HEK293T (cell line): ENCODE data around the gene SLC35B1.
A peak's percentile ranks its signal among the peaks of the same experiment; 100 is the strongest.

Source experiments
- CTCF ChIA-PET: fragments of 350-600 bp; formaldehyde crosslinking; extraction: SDS; loops from one replicate; lab custom pipeline; 2021; ENCODE audit warnings: antibody characterized with exemption, inconsistent platforms; lab: Yijun Ruan, JAX
- POLR2A ChIA-PET: fragments of 350-600 bp; formaldehyde crosslinking; extraction: SDS; loops from one replicate; lab custom pipeline; 2020; ENCODE audit warnings: antibody characterized with exemption, inconsistent platforms; lab: Yijun Ruan, JAX
- DNase-seq: peaks from one replicate; pipeline ENCODE4 v3.0.0; 2012; ENCODE audit warnings: mixed read lengths; ENCODE audit errors: extremely low spot score
- ARNT ChIP-seq: fragments of 450-650 bp; IDR thresholded peaks from 2 replicates; pipeline ENCODE4 v1.6.1; 2017; ENCODE audit warnings: mild to moderate bottlenecking
- BHLHE40 ChIP-seq: fragments of 450-650 bp; IDR thresholded peaks from 2 replicates; pipeline ENCODE4 v1.6.1; 2016; ENCODE audit warnings: mild to moderate bottlenecking, moderate library complexity, borderline replicate concordance
- CTBP1 ChIP-seq: fragments of 450-650 bp; IDR thresholded peaks from 2 replicates; pipeline ENCODE4 v1.6.1; 2016; ENCODE audit warnings: borderline replicate concordance
- ELF4 ChIP-seq: fragments of 450-650 bp; IDR thresholded peaks from 2 replicates; pipeline ENCODE4 v1.6.1; 2017; ENCODE audit warnings: antibody characterized with exemption
- FOXA1 ChIP-seq: fragments of 450-650 bp; IDR thresholded peaks from 2 replicates; pipeline ENCODE4 v1.6.1; 2016; ENCODE audit warnings: mild to moderate bottlenecking
- FOXK2 ChIP-seq: fragments of 450-650 bp; IDR thresholded peaks from 2 replicates; pipeline ENCODE4 v1.6.1; 2016; ENCODE audit warnings: mild to moderate bottlenecking
- FOXM1 ChIP-seq: fragments of 450-650 bp; IDR thresholded peaks from 2 replicates; pipeline ENCODE4 v1.6.1; 2017; ENCODE audit warnings: mild to moderate bottlenecking, borderline replicate concordance
- HDGF ChIP-seq: fragments of 450-650 bp; IDR thresholded peaks from 2 replicates; pipeline ENCODE4 v1.6.1; 2017; ENCODE audit warnings: antibody characterized with exemption, borderline replicate concordance
- L3MBTL2 ChIP-seq: fragments of 450-650 bp; conservative IDR thresholded peaks from 2 replicates; pipeline ENCODE4 v1.6.1; 2016; ENCODE audit warnings: mild to moderate bottlenecking
- LEF1 ChIP-seq: fragments of 450-650 bp; IDR thresholded peaks from 2 replicates; pipeline ENCODE4 v1.6.1; 2017; ENCODE audit warnings: mild to moderate bottlenecking, borderline replicate concordance
- NFRKB ChIP-seq: fragments of 450-650 bp; IDR thresholded peaks from 2 replicates; pipeline ENCODE4 v1.6.1; 2016; ENCODE audit warnings: mild to moderate bottlenecking, moderate library complexity
- PKNOX1 ChIP-seq: fragments of 450-650 bp; IDR thresholded peaks from 2 replicates; pipeline ENCODE4 v1.6.1; 2016
- SP1 ChIP-seq: fragments of 450-650 bp; IDR thresholded peaks from 2 replicates; pipeline ENCODE4 v1.6.1; 2017
- SUZ12 ChIP-seq: fragments of 450-650 bp; IDR thresholded peaks from 2 replicates; pipeline ENCODE4 v1.6.1; 2016; ENCODE audit warnings: mild to moderate bottlenecking
- TARDBP ChIP-seq: fragments of 450-650 bp; IDR thresholded peaks from 2 replicates; pipeline ENCODE4 v1.6.1; 2016
- ZNF384 ChIP-seq: fragments of 450-650 bp; IDR thresholded peaks from 2 replicates; pipeline ENCODE4 v1.6.1; 2016

Gene SLC35B1

DNA sequence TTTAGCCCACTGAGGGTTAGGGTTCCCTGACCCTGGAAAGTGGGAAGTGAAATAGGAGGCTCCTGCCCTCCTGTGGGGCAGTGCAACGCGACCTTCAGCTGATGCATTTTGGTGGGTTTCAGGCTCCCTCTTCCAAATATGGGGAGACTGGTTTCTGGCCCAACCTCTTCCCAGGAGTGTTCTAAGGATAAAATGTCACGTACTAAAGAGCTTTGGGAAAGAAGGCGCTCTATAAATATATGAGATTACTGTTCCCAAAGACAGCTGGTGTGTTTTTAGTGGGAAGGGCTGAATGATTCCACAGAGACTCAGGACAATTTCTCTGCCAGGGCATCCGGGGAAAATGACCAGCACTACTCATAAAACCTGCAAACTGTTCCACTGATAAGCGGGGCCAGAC, 9.8 kb downstream of the SLC35B1 start:
- CTCF ChIA-PET: interaction anchor here (0.7 to 5.2 kb wide), 3 partner anchors 10 to 128 kb away, joined by 3 to 35 read pairs (median 9); partner anchors contain the start of gene SLC35B1
- no peak for TF ChIP-seq CTBP1
- no peak for TF ChIP-seq LEF1
- no peak for TF ChIP-seq HDGF
- POLR2A ChIA-PET: interaction anchor here (0.6 to 3.6 kb wide), 2 partner anchors 10 to 132 kb away, joined by 3 to 13 read pairs; partner anchors contain the start of gene SLC35B1
- DNase-seq: no peak

DNA sequence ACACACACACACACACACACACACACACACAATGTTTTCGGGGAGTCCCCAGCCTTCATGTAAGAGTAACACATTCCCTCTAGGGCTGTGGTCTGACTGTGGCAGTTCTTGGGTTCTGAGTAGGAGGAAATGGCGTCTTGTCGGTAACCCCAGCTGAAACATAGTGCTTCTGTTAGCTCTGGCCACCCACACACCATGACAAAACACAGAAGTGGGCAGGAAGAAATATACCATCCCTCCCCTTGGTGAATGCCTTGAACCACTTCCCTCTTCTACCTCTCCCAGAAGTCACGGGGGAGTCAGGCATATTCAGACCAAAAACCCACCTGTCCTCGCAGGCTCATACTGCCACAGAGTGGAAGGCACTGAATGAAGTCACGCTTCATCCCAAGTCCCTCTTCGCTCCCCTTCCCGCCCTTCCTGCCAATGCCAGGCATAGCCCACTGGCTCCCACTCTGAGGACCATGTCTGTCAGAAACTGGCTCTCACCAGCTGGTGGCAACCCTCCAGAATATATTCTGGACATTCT, 11.5 kb downstream of the SLC35B1 start:
- DNase-seq: no peak
- ChIA-PET POLR2A (interaction anchor here (0.6 to 3.6 kb wide), 5 partner anchors 10 to 135 kb away, joined by 3 to 13 read pairs (median 4); partner anchors contain the start of gene SLC35B1), CTCF (interaction anchor here (0.7 to 5.2 kb wide), 6 partner anchors 8 to 140 kb away, joined by 3 to 35 read pairs (median 6); partner anchors contain the start of gene NXPH3)
- TF ChIP-seq FOXM1 (no peak), ZNF384 (no peak), CTBP1 (no peak), ELF4 (no peak), LEF1 (no peak), HDGF (no peak), FOXA1 (no peak), L3MBTL2 (no peak), BHLHE40 (no peak)

DNA sequence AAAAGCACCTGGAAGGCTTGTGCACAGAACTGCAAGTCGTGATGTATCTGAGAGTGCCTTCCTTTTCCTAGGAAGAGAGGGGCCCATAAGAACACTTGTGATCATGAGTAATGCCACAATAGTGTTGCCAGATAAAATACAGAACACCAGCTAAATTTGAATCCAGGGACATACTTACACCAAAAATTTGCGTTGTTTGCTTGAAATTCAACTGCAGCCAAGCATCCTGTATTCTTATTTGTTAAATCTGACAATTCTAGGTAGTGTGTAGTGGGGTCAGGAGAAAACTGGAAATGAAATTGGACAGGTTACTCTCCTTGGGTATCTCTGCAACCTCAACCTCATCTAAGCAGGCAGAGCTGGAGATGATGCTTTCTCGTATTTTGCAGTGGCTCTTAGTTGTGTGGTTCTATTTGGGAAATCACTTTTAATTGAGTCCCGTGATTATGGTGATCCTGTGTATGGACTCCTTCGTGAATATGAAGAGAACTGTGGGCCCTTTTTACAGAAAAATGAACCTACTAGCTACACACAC, 12.0 kb downstream of the SLC35B1 start:
- no peak for TF ChIP-seq PKNOX1
- no peak for TF ChIP-seq FOXM1
- no peak for TF ChIP-seq HDGF
- TF ChIP-seq CTBP1: no peak
- no peak for TF ChIP-seq ARNT
- TF ChIP-seq ELF4: no peak
- TF ChIP-seq LEF1: no peak
- ChIA-PET POLR2A (interaction anchor here (0.6 to 3.6 kb wide), 5 partner anchors 11 to 135 kb away, joined by 3 to 13 read pairs (median 4); partner anchors contain the start of gene SLC35B1), CTCF (interaction anchor here (0.7 to 5.2 kb wide), 6 partner anchors 9 to 140 kb away, joined by 3 to 35 read pairs (median 6); partner anchors contain the start of gene NXPH3)
- no peak for DNase-seq

GRCh38 chr17:49694847-49695697, 12.7 kb downstream of the SLC35B1 start:
- TF ChIP-seq L3MBTL2 (no peak), NFRKB (no peak), SUZ12 (no peak), PKNOX1 (no peak), TARDBP (no peak), SP1 (no peak), ARNT (no peak), ZNF384 (no peak), FOXA1 (no peak), FOXM1 (no peak), ELF4 (no peak), BHLHE40 (no peak), HDGF (no peak), LEF1 (no peak), CTBP1 (no peak), FOXK2 (no peak)
- ChIA-PET CTCF (interaction anchor here (1.4 to 5.2 kb wide), 4 partner anchors 10 to 130 kb away, joined by 3 to 35 read pairs (median 8); no protein-coding TSS in a partner anchor), POLR2A (interaction anchor here (2.0 kb wide), 1 partner anchor 125 kb away, joined by 10 read pairs; no protein-coding TSS in a partner anchor)
- DNase-seq: peak; percentile 53

- CTCF ChIA-PET: interaction anchor here (0.6 to 1.5 kb wide), 2 partner anchors 122 to 124 kb away, joined by 3 read pairs; no protein-coding TSS in a partner anchor
- POLR2A ChIA-PET: interaction anchor here (1.0 kb wide), 1 partner anchor 123 kb away, joined by 3 read pairs; no protein-coding TSS in a partner anchor
- no peak for TF ChIP-seq CTBP1
- TF ChIP-seq L3MBTL2: no peak
- TF ChIP-seq NFRKB: no peak
- TF ChIP-seq FOXA1: no peak
- TF ChIP-seq PKNOX1: no peak
- no peak for TF ChIP-seq FOXM1
- no peak for TF ChIP-seq ELF4
- no peak for DNase-seq
These were observed 15.0 kb downstream of the SLC35B1 start for GRCh38 chr17:49692751-49693150.

DNA sequence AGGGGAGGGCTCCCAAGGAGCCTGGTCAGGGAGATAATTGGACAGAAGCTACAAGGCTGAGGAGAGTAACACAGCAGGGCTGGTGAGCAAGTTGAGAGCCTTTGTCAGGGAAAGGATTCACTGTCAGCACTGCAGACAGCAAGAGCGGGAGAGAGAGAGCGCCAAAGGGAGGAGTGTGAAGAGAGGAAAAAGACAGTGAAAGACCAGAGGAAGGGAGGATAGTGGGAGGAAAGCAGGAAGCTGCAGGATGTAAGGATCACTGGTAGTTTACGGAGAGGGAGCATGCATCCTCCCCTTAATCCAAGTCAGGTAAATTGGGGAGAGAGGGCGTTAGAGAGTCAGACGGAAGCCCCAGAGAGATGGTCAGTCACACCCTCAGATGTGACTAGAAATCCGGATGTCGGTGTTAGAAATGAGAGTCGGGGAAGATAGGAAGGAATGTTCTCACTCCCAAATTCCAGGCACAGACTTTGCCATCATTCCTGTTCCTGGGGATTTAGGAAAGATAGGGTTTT, 16.0 kb downstream of the SLC35B1 start:
- CTCF ChIA-PET: interaction anchor here (0.6 to 1.6 kb wide), 4 partner anchors 11 to 1722 kb away, joined by 3 to 6 read pairs (median 4); no protein-coding TSS in a partner anchor
- no peak for DNase-seq
- POLR2A ChIA-PET: interaction anchor here (1.4 kb wide), 1 partner anchor 14 kb away, joined by 6 read pairs; the partner anchor contains the start of gene SPOP

More for the DNA sequence above, 16.0 kb downstream of the SLC35B1 start:
- TF ChIP-seq SUZ12 (no peak), L3MBTL2 (no peak), FOXK2 (no peak), FOXA1 (no peak), TARDBP (no peak), BHLHE40 (no peak), ELF4 (no peak), NFRKB (no peak), HDGF (no peak), CTBP1 (no peak)
